ENCODE data around the gene ZNF490.
"Not testable (repeated sequence)": the region's sequence is repeated elsewhere in the genome, so short reads cannot be mapped to it uniquely, and the experiment has no call there.

Gene ZNF490

DNA sequence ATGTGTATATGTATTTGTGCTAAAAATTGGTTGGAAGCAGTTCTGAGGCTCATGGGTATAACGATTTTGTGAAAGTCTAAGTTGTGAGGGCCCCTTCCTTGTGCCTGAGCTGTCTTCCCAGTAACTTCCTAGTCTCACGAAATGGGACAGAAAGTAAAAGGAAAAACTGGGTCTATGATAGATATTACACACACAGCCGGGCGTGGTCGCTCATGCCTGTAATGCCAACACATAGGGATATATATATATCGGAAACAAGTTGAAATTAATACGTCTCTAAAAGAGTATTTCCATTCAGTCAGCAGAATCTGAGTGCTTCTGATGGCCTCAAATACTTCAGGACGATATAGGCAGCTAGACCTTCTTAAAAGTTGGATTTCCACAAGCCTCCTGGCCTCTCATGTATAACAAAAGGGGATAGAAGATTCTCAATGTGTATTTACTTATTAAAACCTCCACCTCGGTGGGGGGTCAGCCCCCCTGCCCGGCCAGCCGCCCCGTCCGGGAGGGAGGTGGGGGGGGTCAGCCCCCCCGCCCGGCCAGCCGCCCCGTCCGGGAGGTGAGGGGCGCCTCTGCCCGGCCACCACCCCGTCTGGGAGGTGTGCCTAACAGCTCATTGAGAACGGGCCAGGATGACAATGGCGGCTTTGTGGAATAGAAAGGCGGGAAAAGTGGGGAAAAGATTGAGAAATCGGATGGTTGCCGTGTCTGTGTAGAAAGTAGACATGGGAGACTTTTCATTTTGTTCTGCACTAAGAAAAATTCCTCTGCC lies 10.8 kb upstream of the ZNF490 start:
- not testable (repeated sequence) for DNase-seq

DNA sequence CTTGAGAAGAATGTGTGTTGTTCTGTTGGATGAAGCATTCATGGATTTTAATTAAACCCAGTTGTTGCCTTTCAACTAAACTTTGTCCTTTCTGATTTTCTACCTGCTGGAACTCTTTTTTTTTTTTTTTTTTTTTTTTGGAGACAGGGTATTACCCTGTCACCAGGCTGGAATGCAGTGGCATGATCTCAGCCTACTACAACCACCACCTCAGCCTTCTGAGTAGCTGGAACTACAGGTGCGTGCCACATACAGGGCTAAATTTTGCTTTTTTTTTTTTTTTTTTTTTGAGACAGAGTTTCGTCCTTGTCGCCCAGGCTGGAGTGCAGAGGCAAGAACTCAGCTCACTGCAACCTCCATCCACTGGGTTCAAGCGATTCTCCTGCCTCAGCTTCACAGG lies 7.0 kb upstream of the ZNF490 start:
- DNase-seq = no peak

GRCh38 chr19:12611361-12611699 lies 717 bp upstream of the ZNF490 start:
- no peak for DNase-seq

DNA sequence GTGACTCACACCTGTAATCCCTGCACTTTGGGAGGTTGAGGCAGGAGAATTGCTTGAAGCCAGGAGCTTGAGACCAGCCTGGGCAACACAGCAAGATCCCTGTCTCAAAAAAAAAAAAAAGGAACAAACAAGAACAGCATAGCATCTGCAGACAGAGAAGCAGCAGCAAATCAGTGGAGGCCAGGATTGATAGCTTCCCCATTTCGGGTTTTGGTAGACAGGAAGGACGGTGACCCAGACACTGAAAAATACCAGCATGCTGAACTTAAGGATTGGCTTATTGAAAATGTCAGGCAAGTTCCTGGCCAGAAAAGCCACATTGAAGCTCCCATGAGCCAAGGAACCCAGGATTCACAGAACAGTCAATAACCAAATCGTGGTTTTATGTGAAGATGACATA lies 3.0 kb downstream of the ZNF490 start:
- DNase-seq = no peak

DNA sequence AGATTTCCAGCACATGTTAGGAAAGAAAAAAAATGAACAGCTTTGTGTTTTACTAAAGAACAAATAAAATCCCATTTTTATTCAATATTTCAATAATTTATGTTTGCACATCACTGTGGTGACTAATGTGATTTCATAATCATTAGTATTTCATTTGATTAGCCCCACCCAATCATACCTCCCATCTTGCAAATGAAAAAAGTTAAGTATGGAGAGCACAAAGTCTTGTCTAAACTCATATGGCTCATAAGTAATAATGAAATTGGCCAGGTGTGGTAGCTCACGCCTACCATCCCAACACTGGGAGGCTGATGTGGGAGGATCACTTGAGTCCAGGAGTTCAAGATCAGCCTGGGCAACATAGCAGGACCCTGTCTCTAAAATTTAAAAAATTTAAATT lies 3.8 kb downstream of the ZNF490 start:
- no peak for DNase-seq

GRCh38 chr19:12603714-12604113 lies 6.9 kb downstream of the ZNF490 start:
- DNase-seq = peak; percentile 80

- no peak for DNase-seq
Measured at GRCh38 chr19:12597594-12597993, 13.0 kb downstream of the ZNF490 start.

DNA sequence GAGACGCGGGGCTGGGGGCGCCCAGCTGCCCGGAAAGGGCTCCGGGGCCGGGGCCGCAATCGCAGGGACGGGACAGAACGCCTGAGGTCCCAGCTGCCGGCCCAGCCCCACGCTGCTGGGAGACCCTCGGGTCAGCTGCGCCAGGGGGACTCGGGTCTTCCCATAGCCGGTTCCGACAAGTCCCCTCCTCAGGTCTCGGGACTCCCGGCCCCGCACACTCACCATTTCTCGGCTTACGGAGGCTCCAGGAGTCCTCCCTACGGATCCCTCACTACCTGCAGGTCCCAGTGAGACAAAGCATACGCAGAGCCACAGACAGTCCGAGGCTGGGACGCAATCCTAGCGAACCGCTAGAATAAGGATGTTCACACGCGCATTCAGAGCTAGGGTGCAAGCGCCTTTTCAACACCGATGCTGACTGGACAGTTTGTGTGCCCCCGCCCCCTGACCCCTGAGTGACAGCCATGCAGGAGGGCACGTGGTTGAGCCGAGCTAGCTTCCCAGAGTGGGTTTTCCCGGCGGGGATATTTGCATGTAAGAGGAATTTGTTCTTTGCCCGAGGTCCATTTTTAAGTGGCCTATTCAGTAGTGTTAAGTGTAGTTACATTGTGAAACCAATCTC lies 13.6 kb downstream of the ZNF490 start:
- DNase-seq = no peak

- DNase-seq = peak; percentile 30
Measured at GRCh38 chr19:12596485-12596884, 14.1 kb downstream of the ZNF490 start.

- DNase-seq = no peak
Measured at GRCh38 chr19:12581100-12581499, 29.5 kb downstream of the ZNF490 start.

- peak; percentile 8 for DNase-seq
Measured at GRCh38 chr19:12580180-12580694, 30.4 kb downstream of the ZNF490 start.

GRCh38 chr19:12578641-12579040 lies 32.0 kb downstream of the ZNF490 start:
- DNase-seq = peak; percentile 4

- DNase-seq = no peak
Measured at GRCh38 chr19:12574036-12574435, 36.6 kb downstream of the ZNF490 start.

DNA sequence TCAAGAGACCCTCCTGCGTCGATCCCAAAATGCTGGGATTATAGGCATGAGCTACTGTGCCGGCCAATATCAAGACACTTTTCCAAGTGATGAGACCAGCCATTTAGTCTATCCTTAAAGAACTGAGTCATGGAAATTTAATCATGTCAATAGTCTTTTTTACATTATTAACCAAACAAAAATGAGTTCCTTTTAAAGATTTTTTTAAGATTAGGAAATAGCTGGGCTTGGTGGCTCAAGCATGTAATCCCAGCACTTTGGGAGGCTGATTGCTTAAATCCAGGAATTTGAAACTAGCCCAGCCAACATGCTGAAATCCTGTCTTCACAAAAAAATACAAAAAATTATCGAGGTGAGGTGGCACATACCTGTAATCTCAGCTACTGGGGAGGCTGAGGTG lies 42.7 kb downstream of the ZNF490 start:
- no peak for DNase-seq

- not testable (repeated sequence) for DNase-seq
Measured at GRCh38 chr19:12566380-12566779, 44.2 kb downstream of the ZNF490 start.

DNA sequence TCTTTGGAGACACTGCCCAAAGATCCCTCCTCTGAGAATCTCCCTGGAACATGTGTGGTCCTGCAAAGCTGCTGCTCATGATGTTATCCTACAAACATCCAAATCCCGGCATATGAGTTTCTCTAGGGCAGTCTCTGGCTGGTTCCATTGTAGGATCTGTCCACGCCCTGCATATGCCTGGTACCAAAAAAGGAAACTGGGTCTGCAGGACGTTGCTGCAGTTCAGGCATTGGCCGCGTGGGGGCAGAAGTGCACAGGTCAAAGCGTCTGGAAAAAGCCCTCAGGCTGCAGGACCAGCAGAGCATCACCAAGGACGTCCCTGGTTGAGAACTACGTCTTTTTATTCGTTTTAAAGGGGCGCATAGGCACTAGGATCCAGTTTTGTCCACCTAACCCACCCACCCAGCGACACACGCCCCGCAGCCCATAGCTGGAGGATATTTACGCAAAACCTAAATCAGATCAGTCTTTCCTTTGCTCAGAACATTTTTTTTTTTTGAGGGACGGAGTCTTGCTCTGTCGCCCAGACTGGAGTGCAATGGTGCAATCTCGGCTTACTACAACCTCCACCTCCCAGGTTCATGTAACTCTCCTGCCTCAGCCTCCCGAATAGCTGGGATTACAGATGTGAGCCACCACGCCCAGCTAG lies 46.5 kb downstream of the ZNF490 start:
- DNase-seq = peak; percentile 97

- peak; percentile 56 for DNase-seq
Measured at GRCh38 chr19:12555456-12555930, 55.1 kb downstream of the ZNF490 start.

DNA sequence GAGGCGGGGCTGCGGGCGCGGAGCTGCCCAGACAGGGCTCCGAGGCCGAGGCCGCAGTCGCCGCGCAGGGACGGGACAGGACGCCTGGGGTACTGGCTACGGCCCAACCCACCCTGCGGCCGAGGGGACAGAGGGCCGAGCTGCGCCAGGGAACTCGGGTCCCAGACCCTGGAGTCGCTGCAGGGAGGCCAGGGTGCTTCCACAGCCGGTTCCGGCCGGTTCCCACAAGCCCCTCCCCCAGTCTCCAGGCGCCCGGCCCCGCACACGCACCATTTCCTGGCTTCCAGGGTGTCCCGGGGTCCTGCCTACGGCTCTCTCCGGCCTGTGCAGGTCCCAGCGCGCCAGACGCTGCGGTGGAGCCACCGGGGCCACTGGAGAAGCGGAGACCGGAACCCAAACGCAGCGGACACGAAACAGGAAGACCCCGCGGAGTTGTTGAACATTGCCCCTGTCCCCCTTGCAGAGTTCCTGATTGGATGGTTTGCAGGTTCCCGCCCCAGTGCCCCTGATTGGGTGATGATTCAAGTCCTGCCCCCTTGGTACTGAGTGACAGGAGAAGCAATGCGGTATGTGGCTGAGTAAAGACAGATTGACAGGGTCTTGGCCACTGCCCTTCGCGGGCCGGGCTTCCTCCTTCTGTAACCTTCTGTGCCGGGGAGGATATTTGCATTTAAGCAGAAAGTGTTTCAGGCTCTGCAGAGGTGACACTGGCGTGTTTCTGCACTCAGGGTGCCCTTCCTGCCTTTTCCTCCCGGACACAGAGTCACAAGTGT lies 59.4 kb downstream of the ZNF490 start, which contains the start of gene ZNF564:
Gene ZNF564 (minus strand): TSS at position 423 of the 773 bp plus-strand sequence. CDS start 150 bp downstream, at position 273.
- DNase-seq = peak; percentile 96

DNA sequence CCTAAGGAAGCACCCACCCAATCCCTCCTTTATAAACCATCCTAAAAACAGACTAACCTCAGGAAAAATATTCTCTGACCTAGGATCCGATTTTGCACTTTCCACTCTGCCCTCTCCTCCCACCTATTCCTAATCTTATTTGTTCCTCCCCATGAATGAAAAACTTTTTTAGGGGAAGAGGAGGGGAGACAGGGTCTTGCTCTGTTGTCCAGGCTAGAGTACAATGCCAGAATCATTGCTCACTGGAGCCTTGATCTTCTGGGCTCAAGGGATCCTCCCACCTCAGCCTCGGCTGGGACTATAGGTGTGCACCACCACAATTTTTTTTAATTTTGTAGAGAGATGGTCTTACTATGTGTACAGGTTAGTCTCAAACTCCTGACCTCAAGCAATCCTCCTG lies 63.7 kb downstream of the ZNF490 start:
- no peak for DNase-seq

DNA sequence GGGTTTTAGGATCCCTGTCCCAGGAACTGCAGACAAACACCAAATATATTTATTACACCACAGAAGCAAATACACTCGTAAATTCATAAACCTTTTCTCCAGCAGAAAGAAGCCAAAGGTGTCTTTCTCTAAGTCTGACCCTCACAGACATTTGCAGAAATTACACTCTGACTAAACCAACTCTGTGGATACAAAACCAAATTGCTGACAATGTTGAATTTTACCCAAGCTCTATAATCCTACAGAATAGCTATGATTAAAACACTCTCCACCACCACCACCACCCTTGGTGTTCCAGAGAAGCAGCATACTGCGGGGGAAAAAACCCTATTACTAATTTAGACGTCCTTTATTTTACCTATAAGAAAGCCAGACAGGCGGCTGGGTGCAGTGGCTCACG lies 64.5 kb downstream of the ZNF490 start:
- no peak for DNase-seq

GRCh38 chr19:12545267-12545666 lies 65.3 kb downstream of the ZNF490 start:
- no peak for DNase-seq

DNA sequence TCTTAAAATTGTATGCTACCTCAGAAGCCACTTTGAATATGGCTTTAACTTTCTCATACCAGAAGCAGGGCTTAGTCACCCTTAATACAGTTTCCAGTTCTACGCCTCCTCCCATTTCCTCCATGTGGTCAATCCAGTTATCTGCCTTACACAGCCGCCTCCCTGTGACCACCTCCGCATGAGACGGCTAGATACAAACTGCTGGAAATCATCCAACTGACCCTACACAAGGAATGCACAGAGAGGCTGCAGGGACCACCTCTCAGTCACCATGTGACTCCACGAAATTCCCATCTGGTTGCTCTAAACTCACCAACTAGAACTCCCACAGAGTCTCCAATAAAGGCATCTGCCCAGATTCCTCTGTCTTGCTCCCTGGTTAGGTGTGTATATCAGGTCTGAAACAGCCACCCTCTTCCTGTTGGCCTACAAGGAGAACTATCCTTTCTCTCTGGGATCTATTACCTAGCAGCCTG lies 66.2 kb downstream of the ZNF490 start:
- DNase-seq = no peak

GRCh38 chr19:12543855-12544254 lies 66.8 kb downstream of the ZNF490 start:
- DNase-seq = no peak

Data from activated effector memory CD4-positive, alpha-beta T cell treated with anti-CD3 and anti-CD28 coated beads, Interleukin-2, amount 50 U/mL, for 16 hours (primary cell).